Right lobe of liver (tissue), 4 donors: ENCODE measurements around the gene ERICH3.

ENCODE experiments used
- CTCF ChIP-seq, 4 donors: fragments of 200-600 bp in 3 of 4; fragments of 450-650 bp in 1 of 4; IDR thresholded peaks; one replicate each; pipeline versions ENCODE4 v1.5.1 to v1.8.0; 2016 to 2022; ENCODE audit warnings: antibody characterized with exemption in 4 of 4, mild to moderate bottlenecking in 2 of 4
- POLR2A ChIP-seq: fragments of 450-650 bp; IDR thresholded peaks from one replicate; pipeline ENCODE4 v1.6.1; 2017; ENCODE audit warnings: antibody characterized with exemption, mild to moderate bottlenecking
- donor health status: DM: no; HTN: no; CAD: no.
- donor health status: DM: no; HTN: no; CAD: no.
- donor health status: DM: no; HTN: yes; CAD: no.

- TF ChIP-seq CTCF (IDR thresholded peaks at IDR 0.05) (no peak), POLR2A (no peak)
Observed at GRCh38 chr1:74528123-74528522, 145.5 kb downstream of the ERICH3 start.
